ENCODE results near the gene DDX17.

The DDX17 gene

GRCh38 chr22:38464992-38465672 is 41.0 kb downstream of the DDX17 start:
- Mint-ChIP-seq H3K36me3 (ENCODE audit: low read depth) (no peaks in the 10 kb centered on the region), H3K27ac (no peak overlapping the region), H3K4me3 (no peak overlapping the region), H3K27me3 (ENCODE audit: low read depth) (peaks cover 69% of the 10 kb centered on the region), H3K4me1 (ENCODE audit: low read depth) (peaks cover 8% of the 10 kb centered on the region), H3K9me3 (no peaks in the 10 kb centered on the region)

DNA sequence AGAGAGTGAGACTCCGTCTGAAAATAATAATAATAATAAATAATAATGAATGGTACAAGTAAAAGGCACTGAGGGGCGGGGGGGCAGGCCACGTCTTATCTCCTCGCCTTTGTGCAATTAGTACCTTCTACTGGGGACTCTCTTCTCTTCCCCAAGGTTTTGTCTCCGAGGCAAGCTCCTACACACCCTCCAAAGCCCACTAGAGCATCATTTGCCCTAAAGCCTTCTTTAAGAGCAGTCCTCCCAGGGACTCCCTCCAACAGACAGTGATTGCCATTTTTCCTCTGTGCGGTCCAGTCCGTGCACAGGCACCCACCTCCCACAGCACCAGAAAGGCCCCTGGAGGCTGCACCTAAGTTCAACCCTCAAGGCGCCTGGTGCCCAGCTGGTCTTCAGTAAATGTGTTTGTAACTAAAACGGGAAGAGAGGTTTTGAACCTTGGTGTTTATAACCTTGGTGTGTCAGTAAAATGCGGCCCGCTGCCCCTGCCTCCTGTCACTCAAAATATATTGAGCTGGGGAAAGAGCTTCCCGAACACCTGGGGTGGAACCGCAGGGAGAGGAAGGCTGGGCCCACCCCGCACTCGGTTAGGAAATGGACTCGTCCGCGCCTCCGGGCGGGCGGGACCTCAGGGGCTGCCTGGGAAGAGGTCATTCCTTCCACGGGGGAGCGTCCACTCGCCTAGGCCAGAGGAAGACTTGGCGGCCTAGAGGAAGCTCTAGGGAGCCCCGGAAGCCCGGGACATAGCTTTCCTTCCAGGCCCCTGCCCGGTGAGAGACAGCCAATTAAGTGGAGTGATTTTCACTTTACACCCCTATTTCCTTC is 42.9 kb downstream of the DDX17 start:
- Mint-ChIP-seq H3K4me1 (ENCODE audit: low read depth) (peaks cover 8% of the 10 kb centered on the region), H3K27me3 (ENCODE audit: low read depth) (peaks cover 84% of the 10 kb centered on the region), H3K27ac (no peak overlapping the region), H3K36me3 (ENCODE audit: low read depth) (no peaks in the 10 kb centered on the region), H3K4me3 (no peak overlapping the region), H3K9me3 (no peaks in the 10 kb centered on the region)

DNA sequence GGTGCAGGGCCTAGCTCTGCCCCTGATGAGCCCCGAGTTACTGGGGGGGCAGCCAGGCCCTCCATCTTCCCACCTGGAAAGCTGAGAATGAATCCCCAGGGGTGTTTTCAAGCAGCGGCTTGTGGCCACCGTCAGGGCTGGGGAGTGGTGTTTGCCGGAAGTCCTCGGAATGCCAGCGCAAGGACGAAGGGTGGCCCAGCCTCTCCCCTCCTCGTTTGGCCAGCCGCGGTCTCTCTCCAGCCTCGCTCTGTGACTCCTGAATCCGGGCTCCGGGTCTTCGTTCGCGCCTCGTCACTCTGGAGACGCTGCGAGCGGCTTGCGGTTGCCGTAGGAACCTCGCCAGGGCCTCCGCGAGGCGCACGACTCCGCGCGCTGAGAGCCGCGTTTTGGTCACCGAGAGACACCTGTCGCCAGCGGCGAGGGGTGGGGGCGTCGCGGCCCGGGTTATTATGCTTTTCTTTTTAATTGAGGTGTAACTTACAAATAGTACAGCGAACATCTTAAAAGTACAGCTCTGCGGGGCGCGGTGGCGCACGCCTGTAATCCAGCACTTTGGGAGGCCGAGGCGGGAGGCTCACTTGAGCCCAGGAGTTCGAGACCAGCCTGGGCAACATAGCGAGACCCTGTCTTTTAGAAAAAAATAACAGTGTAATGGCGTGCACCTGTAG is 44.6 kb downstream of the DDX17 start:
- H3K4me1 Mint-ChIP-seq (ENCODE audit: low read depth), result peaks cover 1% of the 10 kb centered on the region
- no peak overlapping the region for H3K4me3 Mint-ChIP-seq
- no peak overlapping the region for H3K27ac Mint-ChIP-seq
- no peaks in the 10 kb centered on the region for H3K9me3 Mint-ChIP-seq
- peaks cover 90% of the 10 kb centered on the region for H3K27me3 Mint-ChIP-seq (ENCODE audit: low read depth)
- H3K36me3 Mint-ChIP-seq (ENCODE audit: low read depth), result no peaks in the 10 kb centered on the region

DNA sequence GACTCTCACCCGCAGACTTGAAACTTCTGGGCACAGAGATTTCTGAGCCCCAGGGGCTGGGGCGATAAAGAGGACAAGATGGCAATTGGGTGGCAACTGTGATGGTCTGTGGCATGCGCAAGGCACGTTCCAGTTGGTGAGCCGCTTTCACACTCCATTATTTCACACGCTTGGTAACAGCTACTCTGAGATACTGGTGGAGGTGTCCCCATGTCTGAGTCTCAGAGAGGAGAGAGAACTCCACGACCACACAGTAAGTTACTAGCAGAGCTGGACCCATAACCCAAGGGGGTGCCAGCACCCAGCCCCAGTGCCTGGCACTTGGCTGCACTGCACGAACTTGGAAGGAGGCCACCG is 45.1 kb downstream of the DDX17 start:
- peaks cover 90% of the 10 kb centered on the region for H3K27me3 Mint-ChIP-seq (ENCODE audit: low read depth)
- H3K9me3 Mint-ChIP-seq, result no peaks in the 10 kb centered on the region
- H3K36me3 Mint-ChIP-seq (ENCODE audit: low read depth), result no peaks in the 10 kb centered on the region
- peaks cover 3% of the 10 kb centered on the region for H3K4me1 Mint-ChIP-seq (ENCODE audit: low read depth)
- no peak overlapping the region for H3K27ac Mint-ChIP-seq
- H3K4me3 Mint-ChIP-seq, result no peak overlapping the region

DNA sequence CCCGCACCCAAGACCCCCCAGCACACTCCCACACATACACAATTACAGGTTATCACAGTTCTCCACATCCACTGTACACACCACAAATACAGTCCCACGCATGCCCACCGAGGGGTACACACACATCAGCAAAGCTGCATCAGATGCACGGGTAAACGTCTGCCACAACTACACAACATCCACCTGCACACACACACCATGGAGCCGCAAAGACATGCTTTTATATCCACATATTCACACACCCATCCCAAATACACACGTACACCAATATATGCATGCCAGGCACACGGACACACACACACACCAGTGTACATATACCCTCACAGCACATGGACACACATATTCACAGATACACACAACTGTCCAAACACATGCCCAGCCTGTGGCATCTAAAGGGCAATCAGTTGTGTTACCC is 45.7 kb downstream of the DDX17 start:
- no peak overlapping the region for H3K4me3 Mint-ChIP-seq
- H3K27me3 Mint-ChIP-seq (ENCODE audit: low read depth), result peaks cover 86% of the 10 kb centered on the region
- peaks cover 3% of the 10 kb centered on the region for H3K4me1 Mint-ChIP-seq (ENCODE audit: low read depth)
- no peak overlapping the region for H3K27ac Mint-ChIP-seq
- no peaks in the 10 kb centered on the region for H3K9me3 Mint-ChIP-seq
- no peaks in the 10 kb centered on the region for H3K36me3 Mint-ChIP-seq (ENCODE audit: low read depth)

DNA sequence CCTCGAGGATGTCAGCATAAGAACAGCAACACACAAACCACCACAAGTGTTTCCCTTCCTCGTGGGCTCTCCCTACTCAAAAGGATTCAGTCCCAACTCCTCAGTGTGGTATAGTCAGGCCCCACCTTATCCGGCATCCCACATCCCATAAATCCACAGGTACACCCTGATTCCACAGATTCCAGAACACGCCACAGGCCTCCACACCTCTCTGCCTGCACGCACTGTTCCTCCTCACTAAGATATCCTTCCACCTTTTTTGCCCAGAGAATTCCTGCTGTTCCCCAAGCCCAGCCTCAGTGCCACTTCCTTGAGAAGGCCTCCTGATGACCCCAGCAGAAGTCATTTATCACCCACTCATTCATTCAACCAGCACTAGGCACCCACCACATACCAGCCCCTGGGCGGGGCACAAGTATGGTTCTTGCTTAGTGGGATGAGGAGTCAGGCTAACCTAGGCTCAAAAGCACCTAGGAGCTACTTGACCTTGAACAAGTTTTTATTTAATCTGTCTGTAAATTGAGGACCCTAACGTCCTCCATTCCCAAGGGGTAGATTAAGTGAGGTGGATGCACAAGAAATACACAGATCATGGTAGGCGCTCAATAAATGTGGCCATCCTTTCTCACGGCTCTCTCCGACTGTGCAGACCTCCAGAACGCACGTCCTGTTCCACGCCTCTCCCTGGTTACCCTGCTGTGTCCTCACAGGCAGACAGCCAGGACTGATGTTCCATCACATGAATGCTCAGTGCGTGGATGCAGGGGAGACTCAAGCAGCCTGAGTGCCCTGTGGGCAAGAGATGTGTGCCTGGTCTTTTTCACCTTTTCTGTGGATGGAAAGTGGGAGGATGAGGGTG is 49.0 kb downstream of the DDX17 start:
- H3K4me1 Mint-ChIP-seq (ENCODE audit: low read depth), result peaks cover 3% of the 10 kb centered on the region
- H3K9me3 Mint-ChIP-seq, result no peaks in the 10 kb centered on the region
- H3K27ac Mint-ChIP-seq, result no peak overlapping the region
- peak overlapping the region; percentile 55 for H3K4me3 Mint-ChIP-seq
- H3K36me3 Mint-ChIP-seq (ENCODE audit: low read depth), result no peaks in the 10 kb centered on the region
- H3K27me3 Mint-ChIP-seq (ENCODE audit: low read depth), result peaks cover 79% of the 10 kb centered on the region

DNA sequence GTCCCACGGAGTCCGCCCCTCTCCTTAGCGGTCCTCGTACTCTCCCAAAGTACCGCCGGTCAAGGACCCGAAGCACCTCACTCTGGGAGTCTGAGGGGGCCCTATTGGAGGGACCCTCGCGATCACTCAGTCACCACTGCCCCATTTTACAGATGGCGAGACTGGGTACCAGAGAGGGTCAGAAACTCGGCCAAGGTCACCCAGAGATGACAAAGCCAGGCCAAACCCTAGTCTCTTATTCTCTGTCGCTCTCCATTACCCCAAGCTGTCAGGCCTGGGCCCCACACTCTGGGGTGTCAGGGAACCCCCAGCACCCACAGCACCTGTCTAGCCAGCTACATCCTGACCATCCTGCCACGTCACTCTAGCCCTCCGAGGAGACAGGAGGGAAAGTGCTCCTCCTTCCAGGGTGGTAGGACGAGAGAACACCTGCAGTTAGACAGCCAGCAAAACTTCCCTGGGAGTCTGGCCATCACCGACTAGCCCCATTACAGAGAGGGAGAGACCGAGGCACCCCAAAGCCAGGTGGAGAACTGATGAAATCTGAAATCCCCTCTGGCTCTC is 49.8 kb downstream of the DDX17 start:
- Mint-ChIP-seq H3K9me3 (no peaks in the 10 kb centered on the region), H3K36me3 (ENCODE audit: low read depth) (no peaks in the 10 kb centered on the region), H3K4me3 (peak overlapping the region; percentile 55), H3K27ac (no peak overlapping the region), H3K4me1 (ENCODE audit: low read depth) (peaks cover 3% of the 10 kb centered on the region), H3K27me3 (ENCODE audit: low read depth) (peaks cover 79% of the 10 kb centered on the region)

DNA sequence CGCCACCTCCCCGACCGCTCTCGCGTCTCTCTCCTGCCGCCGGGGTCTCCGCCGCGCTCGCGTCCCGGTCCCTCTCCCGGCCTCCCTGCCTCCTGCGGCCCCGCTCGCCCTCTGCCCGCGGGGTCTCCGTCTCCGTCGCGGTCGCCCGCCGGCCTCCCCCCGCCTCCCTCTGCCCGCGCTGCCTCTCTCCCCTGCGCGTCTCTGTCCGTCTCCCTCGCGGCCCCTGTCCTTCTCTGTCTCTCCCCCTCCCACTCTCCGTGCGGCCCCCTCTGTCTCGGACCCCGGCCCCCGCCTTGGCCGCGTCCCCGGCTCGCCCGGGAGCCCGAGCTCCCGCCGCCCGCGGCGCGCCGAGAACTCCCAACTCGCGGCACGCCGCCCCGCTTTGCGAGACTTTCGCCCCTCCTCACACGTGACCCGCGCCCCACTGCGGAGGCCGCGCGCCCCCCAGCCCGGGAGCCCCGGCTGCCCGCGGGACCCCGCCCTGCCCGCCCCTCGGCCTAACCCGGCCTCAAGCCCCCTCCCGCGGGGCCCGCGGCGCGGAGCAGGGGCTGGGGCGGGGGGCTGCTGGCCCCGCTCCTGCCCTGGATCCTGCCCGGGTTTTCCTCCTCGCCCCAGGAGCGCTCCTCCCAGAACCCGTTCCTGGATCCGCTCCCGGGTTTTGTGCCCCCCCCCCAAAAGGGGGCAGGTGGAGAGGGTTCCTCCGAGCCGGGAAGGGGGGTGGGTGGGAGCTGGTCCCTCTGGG is 50.4 kb downstream of the DDX17 start:
- Mint-ChIP-seq H3K36me3 (ENCODE audit: low read depth) (no peaks in the 10 kb centered on the region), H3K9me3 (no peaks in the 10 kb centered on the region), H3K27me3 (ENCODE audit: low read depth) (peaks cover 79% of the 10 kb centered on the region), H3K4me3 (no peak overlapping the region), H3K27ac (no peak overlapping the region), H3K4me1 (ENCODE audit: low read depth) (peaks cover 3% of the 10 kb centered on the region)

- H3K4me1 Mint-ChIP-seq (ENCODE audit: low read depth), result peaks cover 3% of the 10 kb centered on the region
- no peak within 1 kb of the TSS for H3K27ac Mint-ChIP-seq
- H3K36me3 Mint-ChIP-seq (ENCODE audit: low read depth), result no peaks in the 10 kb centered on the region
- H3K27me3 Mint-ChIP-seq (ENCODE audit: low read depth), result peaks cover 79% of the 10 kb centered on the region
- no peaks in the 10 kb centered on the region for H3K9me3 Mint-ChIP-seq
- peak within 1 kb of the TSS; percentile 59 for H3K4me3 Mint-ChIP-seq
Measured at GRCh38 chr22:38455076-38455529, 51.0 kb downstream of the DDX17 start, which contains the start of gene KCNJ4. Gene KCNJ4 (minus strand): TSS chr22:38455199. CDS start chr22:38428132, 27,067 bp downstream.

GRCh38 chr22:38454353-38455075 is 51.6 kb downstream of the DDX17 start:
- Mint-ChIP-seq H3K4me3 (peak overlapping the region; percentile 59), H3K36me3 (ENCODE audit: low read depth) (no peaks in the 10 kb centered on the region), H3K27ac (no peak overlapping the region), H3K9me3 (no peaks in the 10 kb centered on the region), H3K4me1 (ENCODE audit: low read depth) (peaks cover 3% of the 10 kb centered on the region), H3K27me3 (ENCODE audit: low read depth) (peaks cover 83% of the 10 kb centered on the region)

DNA sequence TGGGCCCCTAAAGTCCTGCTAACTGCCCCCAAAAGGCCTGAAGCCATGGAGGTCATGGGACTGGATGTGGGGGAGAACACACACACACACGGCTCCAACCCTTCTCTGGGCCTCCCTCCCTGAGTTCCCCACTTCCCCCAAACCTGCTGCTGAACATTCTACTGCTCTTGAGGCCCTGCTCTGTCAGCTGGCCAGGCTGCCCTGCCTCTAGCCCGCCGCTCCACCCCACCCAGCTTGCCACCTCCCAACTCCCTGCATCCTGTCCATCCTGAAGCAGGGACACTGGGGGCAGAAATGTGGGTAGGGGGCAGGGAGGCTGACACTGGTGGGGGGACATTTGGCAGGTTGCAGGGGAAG is 52.1 kb downstream of the DDX17 start:
- Mint-ChIP-seq H3K4me3 (no peak overlapping the region), H3K36me3 (ENCODE audit: low read depth) (no peaks in the 10 kb centered on the region), H3K27me3 (ENCODE audit: low read depth) (peaks cover 78% of the 10 kb centered on the region), H3K27ac (no peak overlapping the region), H3K4me1 (ENCODE audit: low read depth) (peaks cover 3% of the 10 kb centered on the region), H3K9me3 (no peaks in the 10 kb centered on the region)

GRCh38 chr22:38453066-38453672 is 52.9 kb downstream of the DDX17 start:
- Mint-ChIP-seq H3K4me3 (no peak overlapping the region), H3K27me3 (ENCODE audit: low read depth) (peaks cover 70% of the 10 kb centered on the region), H3K27ac (no peak overlapping the region), H3K9me3 (no peaks in the 10 kb centered on the region), H3K36me3 (ENCODE audit: low read depth) (no peaks in the 10 kb centered on the region), H3K4me1 (ENCODE audit: low read depth) (peaks cover 3% of the 10 kb centered on the region)

All from T-helper 1 cell treated with Interleukin-12 subunit alpha and Interleukin-12 subunit beta and Interleukin-4 antibody, amounts not matched to agents 30 μg/mL and 1 μg/mL, for 36 hours (primary cell).